AG08395 (cell line): ENCODE measurements around the gene MAML3.
A peak's percentile ranks its signal among the peaks of the same experiment; 100 is the strongest.

Experiments
- DNase-seq: peaks from one replicate; pipeline ENCODE4 v3.0.0; 2012; ENCODE audit warnings: mixed read lengths, low spot score

The MAML3 gene

GRCh38 chr4:139756391-139757180 lies 397.4 kb downstream of the MAML3 start:
- no peak for DNase-seq

- DNase-seq = no peak
These were observed 399.0 kb downstream of the MAML3 start for GRCh38 chr4:139754938-139755337.

- no peak for DNase-seq
These were observed 400.3 kb downstream of the MAML3 start for GRCh38 chr4:139753686-139754085.

GRCh38 chr4:139749835-139750498 lies 404.0 kb downstream of the MAML3 start:
- DNase-seq = no peak

GRCh38 chr4:139749338-139749737 lies 404.6 kb downstream of the MAML3 start:
- no peak for DNase-seq

- no peak for DNase-seq
These were observed 407.4 kb downstream of the MAML3 start for GRCh38 chr4:139746431-139747171.

GRCh38 chr4:139745111-139745639 lies 408.8 kb downstream of the MAML3 start:
- DNase-seq = no peak

- DNase-seq = no peak
These were observed 409.8 kb downstream of the MAML3 start for GRCh38 chr4:139744232-139744631.

GRCh38 chr4:139743027-139743426 lies 411.0 kb downstream of the MAML3 start:
- DNase-seq = no peak

GRCh38 chr4:139740531-139741041 lies 413.4 kb downstream of the MAML3 start:
- peak; percentile 79 for DNase-seq

GRCh38 chr4:139740121-139740520 lies 413.9 kb downstream of the MAML3 start:
- DNase-seq = no peak

GRCh38 chr4:139738846-139739613 lies 415.0 kb downstream of the MAML3 start:
- DNase-seq = peak; percentile 12

GRCh38 chr4:139736661-139737060 lies 417.3 kb downstream of the MAML3 start:
- DNase-seq = no peak

GRCh38 chr4:139736274-139736660 lies 417.7 kb downstream of the MAML3 start:
- no peak for DNase-seq

- DNase-seq = peak; percentile 23
These were observed 418.4 kb downstream of the MAML3 start for GRCh38 chr4:139735381-139736273.

- DNase-seq = peak; percentile 82
These were observed 419.1 kb downstream of the MAML3 start for GRCh38 chr4:139734875-139735380.

GRCh38 chr4:139734201-139734874 lies 419.6 kb downstream of the MAML3 start:
- peak; percentile 56 for DNase-seq

- DNase-seq = no peak
These were observed 420.9 kb downstream of the MAML3 start for GRCh38 chr4:139732991-139733570.

- DNase-seq = no peak
These were observed 425.1 kb downstream of the MAML3 start for GRCh38 chr4:139728840-139729239.
